ENCODE results near the gene MIOX. TPM values are rescaled to one million over a fixed set of nuclear protein-coding genes. Genes with fewer than 3 reads are reported as not detected.
A peak's percentile ranks its signal among the peaks of the same experiment; 100 is the strongest.

Gene MIOX
- total and polyA plus RNA-seq, 9 of the 15 experiments (the other 6 are each of a cell fraction or from before 2014, with no cell fraction given), result 0.08 TPM; not detected in 8

DNA sequence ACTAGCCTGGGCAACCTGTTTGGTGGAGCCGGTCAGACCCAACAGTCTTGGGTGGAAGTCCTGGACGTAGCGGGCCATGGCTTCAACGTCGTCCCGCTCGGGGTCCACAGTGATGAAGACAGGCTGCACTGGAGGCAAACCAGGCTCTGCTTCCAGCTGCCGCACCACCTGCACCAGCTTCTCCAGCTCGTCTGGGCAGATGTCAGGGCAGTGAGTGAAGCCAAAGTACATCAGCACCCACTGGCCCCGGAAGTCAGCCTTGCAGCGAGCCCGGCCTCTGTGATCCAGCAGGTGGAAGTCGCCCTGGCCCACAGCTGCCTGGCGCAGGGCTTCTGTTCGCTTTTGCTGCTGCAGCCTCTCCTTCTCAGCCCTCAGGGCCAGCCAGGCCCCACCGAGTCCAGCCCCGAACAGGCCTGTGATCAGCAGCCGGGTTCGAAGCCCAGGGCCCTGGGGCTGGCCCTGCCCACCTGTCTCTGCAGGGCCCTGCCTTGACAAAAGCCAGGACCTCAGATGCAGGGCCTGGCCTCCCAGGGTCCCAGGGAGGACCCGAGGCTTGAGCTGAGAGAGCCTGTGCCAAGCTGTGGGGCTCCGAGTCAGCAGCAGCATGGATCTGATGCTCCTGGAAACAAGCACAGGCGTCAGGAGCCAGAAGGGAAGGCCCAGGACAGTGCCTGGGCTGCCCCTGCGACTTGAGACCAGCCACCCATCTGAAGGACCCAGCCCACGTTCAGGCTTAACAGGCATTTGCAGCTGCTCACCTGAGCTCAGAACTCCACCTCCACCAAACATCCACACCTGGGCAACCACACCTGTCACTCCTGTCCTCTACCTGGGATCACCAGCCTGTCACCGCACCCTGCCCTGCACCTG lies 37.4 kb downstream of the MIOX start:
- WGBS (ENCODE audit: insufficient coverage, low coverage, missing lambda C conversion rate), result 70% methylated on average over 14 of the region's 25 CpGs
- H3K9me1 ChIP-seq (ENCODE audit: control insufficient read depth, insufficient read depth, low read length), result no peaks in the 10 kb centered on the region
- no peaks in the 10 kb centered on the region for H3K9me3 ChIP-seq (replicated peaks; ENCODE audit: control insufficient read depth, insufficient read depth, low read depth, low read length)
- ATAC-seq (no peak), DNase-seq (ENCODE audit: extremely low read depth in 1 of 4, low spot score in 3 of 4) (no peak), FAIRE-seq (no peak)
- ChIA-PET CTCF (ENCODE audit: low intra/inter-chr PET ratio) (no interaction called here), POLR2A (interaction anchor here (0.6 to 5.3 kb wide), 4 partner anchors 15 to 282 kb away, joined by 3 to 65 read pairs (median 3); partner anchors contain the start of genes CHKB, KLHDC7B, LMF2 and NCAPH2)
- H3K4me3 ChIP-seq, result peak overlapping the region; percentile 71
- H3K9ac ChIP-seq (ENCODE audit: insufficient read depth in 1 of 2, low read depth in 2 of 2, low read length in 2 of 2), result peak overlapping the region; percentile 86 to 96
- peaks cover 12% of the 10 kb centered on the region; the same call in 1 of the 2 replicates for H4K20me1 ChIP-seq (replicated peaks; ENCODE audit: control insufficient read depth, insufficient read depth, low read length)
- peak overlapping the region; percentile 88 for H3K4me2 ChIP-seq (ENCODE audit: insufficient read depth, low read length)
- peaks cover 47% of the 10 kb centered on the region; the same call in 1 of the 3 replicates for H3K36me3 ChIP-seq (ENCODE audit: control insufficient read depth, insufficient read depth, low read length)
- no peak overlapping the region for H2AFZ ChIP-seq (ENCODE audit: low read depth, low read length)
- H3K79me2 ChIP-seq (ENCODE audit: control insufficient read depth, insufficient read depth, low read length), result peaks cover 34% of the 10 kb centered on the region
- in situ Hi-C loops (cut with MboI) (loop anchor here (5.0 kb wide), 1 partner anchor 43 kb away; no protein-coding TSS in a partner anchor), intact Hi-C loops (cut with micrococcal nuclease) (no loop called here)
- no peaks in the 10 kb centered on the region for H3K27me3 ChIP-seq (ENCODE audit: control insufficient read depth in 2 of 2, insufficient read depth in 2 of 2, low read length in 2 of 2)
- peaks cover 8 to 52% of the 10 kb centered on the region in 2 experiments; a peak in 4 of 5 replicates for H3K4me1 ChIP-seq (replicated peaks in 1 of 2; ENCODE audit: control insufficient read depth in 2 of 2, insufficient read depth in 2 of 2, low read length in 2 of 2)
- peak overlapping the region; percentile 89; the same call in 2 of the 3 replicates for H3K27ac ChIP-seq (ENCODE audit: extremely low read depth, low read depth, low read length)
- no TSS peak for BruUV-seq (replicated peaks)
- TF ChIP-seq PYGO2 (tag; IDR thresholded peaks at IDR 0.05), result no peak
- TF ChIP-seq, protein P1, sequence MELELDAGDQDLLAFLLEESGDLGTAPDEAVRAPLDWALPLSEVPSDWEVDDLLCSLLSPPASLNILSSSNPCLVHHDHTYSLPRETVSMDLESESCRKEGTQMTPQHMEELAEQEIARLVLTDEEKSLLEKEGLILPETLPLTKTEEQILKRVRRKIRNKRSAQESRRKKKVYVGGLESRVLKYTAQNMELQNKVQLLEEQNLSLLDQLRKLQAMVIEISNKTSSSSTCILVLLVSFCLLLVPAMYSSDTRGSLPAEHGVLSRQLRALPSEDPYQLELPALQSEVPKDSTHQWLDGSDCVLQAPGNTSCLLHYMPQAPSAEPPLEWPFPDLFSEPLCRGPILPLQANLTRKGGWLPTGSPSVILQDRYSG (tag; conservative IDR thresholded peaks at IDR 0.05; ENCODE audit: low read depth), result no peak
- no peak for TF ChIP-seq ZNF23 (CRISPR knock-in tag; IDR thresholded peaks at IDR 0.05)
- 0 out of 2 replicates have a peak, but pooled peaks have one; percentile 59 for TF ChIP-seq AFF4 (CRISPR knock-in tag; IDR thresholded peaks at IDR 0.05)
- peak; percentile 46 for TF ChIP-seq RBM22 (IDR thresholded peaks at IDR 0.05; ENCODE audit: low read depth, low read length, poor library complexity, severe bottlenecking)
- TF ChIP-seq ZFPM2 (CRISPR knock-in tag; IDR thresholded peaks at IDR 0.05), result no peak
- TF ChIP-seq RBFOX2 (IDR thresholded peaks at IDR 0.05; ENCODE audit: low read depth, low read length), result peak; percentile 55
- TF ChIP-seq SRSF9 (IDR thresholded peaks at IDR 0.05; ENCODE audit: borderline replicate concordance, low read depth, low read length), result no peak
- TF ChIP-seq, protein P2, sequence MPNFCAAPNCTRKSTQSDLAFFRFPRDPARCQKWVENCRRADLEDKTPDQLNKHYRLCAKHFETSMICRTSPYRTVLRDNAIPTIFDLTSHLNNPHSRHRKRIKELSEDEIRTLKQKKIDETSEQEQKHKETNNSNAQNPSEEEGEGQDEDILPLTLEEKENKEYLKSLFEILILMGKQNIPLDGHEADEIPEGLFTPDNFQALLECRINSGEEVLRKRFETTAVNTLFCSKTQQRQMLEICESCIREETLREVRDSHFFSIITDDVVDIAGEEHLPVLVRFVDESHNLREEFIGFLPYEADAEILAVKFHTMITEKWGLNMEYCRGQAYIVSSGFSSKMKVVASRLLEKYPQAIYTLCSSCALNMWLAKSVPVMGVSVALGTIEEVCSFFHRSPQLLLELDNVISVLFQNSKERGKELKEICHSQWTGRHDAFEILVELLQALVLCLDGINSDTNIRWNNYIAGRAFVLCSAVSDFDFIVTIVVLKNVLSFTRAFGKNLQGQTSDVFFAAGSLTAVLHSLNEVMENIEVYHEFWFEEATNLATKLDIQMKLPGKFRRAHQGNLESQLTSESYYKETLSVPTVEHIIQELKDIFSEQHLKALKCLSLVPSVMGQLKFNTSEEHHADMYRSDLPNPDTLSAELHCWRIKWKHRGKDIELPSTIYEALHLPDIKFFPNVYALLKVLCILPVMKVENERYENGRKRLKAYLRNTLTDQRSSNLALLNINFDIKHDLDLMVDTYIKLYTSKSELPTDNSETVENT (CRISPR knock-in tag; IDR thresholded peaks at IDR 0.05), result no peak
- TF ChIP-seq ZNF561 (CRISPR knock-in tag; conservative IDR thresholded peaks at IDR 0.05), result no peak
- peak; percentile 6; the same call in 1 of the 2 replicates for TF ChIP-seq POLR2A (conservative IDR thresholded peaks at IDR 0.05)
- TF ChIP-seq STAT5A (IDR thresholded peaks at IDR 0.05; ENCODE audit: borderline replicate concordance, low read length), result no peak
- no peak for TF ChIP-seq IRF2 (CRISPR knock-in tag; IDR thresholded peaks at IDR 0.05)
- no peak for TF ChIP-seq CBX1 (IDR thresholded peaks at IDR 0.05; ENCODE audit: low read depth)
- TF ChIP-seq ZNF311 (CRISPR knock-in tag; IDR thresholded peaks at IDR 0.05), result no peak
